Keratinocyte (primary cell): ENCODE measurements around the gene FCER2.

Source experiments
- CTCF ChIP-seq, 3 experiments: IDR thresholded peaks in 1 of 3; conservative IDR thresholded peaks in 1 of 3; optimal IDR thresholded peaks in 1 of 3; 2 replicates in 2 of 3; 3 replicates in 1 of 3; pipeline versions ENCODE3 to v1.5.1; 2011; ENCODE audit warnings: low read length in 3 of 3, mild to moderate bottlenecking in 3 of 3, moderate library complexity in 2 of 3, control low read depth in 1 of 3, inconsistent platforms in 1 of 3; ENCODE audit not compliant: insufficient read depth in 2 of 3; ENCODE audit errors: extremely low read depth in 1 of 3
- EZH2 ChIP-seq: IDR thresholded peaks from one replicate; pipeline ENCODE4 v1.6.1; 2012; ENCODE audit warnings: inconsistent platforms, mild to moderate bottlenecking, low read length, moderate library complexity

- TF ChIP-seq EZH2: no peak
- TF ChIP-seq CTCF (optimal IDR thresholded peaks at IDR 0.05 in 1 of 3, IDR thresholded peaks at IDR 0.05 in 1 of 3, conservative IDR thresholded peaks at IDR 0.05 in 1 of 3; ENCODE audit: extremely low read depth in 1 of 3, insufficient read depth in 2 of 3, low read length in 3 of 3): no peak
Observed at GRCh38 chr19:7703332-7703731, 1.4 kb upstream of the FCER2 start.
